Fibroblast of villous mesenchyme (primary cell): ENCODE results near the gene CRIP1. TPM values are rescaled to one million over a fixed set of nuclear protein-coding genes. Genes with fewer than 3 reads are reported as not detected.

Source experiments
- DNase-seq: peaks from one replicate; pipeline ENCODE4 v3.0.0-alpha.2; 2010; ENCODE audit warnings: low read depth
- H3K4me3 ChIP-seq: 2 replicates; pipeline ENCODE4 v1.5.1; 2011; ENCODE audit warnings: low read depth, mild to moderate bottlenecking, low read length
- total RNA-seq: library from RNA; depleted of rRNA; stranded (reverse); fragments of >200 nt; gene quantifications from 2 replicates; pipeline ENCODE4 v1.2.3, GENCODE V29; 2012
- TF ChIP-seq, protein P1 (sequence below): IDR thresholded peaks from 2 replicates; pipeline ENCODE4 v1.5.1; 2012; ENCODE audit warnings: low read depth, mild to moderate bottlenecking, low read length; ENCODE audit not compliant: insufficient read depth

Gene CRIP1
- total RNA-seq, 1 donor = 1.3 TPM

DNA sequence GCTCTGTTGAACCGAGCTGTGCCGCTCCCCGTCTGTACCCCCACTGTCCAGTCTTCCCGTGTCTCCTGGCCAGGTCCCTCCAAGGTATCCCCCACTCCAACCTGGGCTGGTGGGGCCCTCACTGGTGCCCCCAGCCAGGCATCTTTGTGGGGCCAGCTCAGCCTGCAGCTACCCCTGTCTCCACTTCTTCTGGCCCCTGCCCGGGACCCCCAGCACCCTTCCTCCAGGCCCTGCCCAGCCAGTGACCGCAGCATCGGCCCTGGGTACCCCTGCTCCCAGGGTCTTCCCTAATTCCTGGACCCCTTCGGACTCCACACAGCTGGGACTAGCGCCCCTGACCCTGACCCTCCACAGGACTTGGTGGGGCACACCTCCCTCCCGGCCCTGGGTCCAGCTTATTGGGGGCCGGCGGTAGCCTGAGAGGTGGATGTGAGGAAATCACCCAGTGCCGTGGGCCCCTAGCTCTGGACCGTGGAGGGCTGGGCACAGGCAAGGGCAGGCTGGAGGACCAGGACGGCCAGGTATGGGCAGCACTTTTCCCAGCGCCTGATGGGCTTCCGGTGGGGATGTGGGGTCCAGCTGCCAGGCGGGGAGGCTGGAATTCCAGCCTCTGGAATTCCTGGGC, 4.1 kb upstream of the CRIP1 start:
- no peak for DNase-seq
- TF ChIP-seq, protein P1, sequence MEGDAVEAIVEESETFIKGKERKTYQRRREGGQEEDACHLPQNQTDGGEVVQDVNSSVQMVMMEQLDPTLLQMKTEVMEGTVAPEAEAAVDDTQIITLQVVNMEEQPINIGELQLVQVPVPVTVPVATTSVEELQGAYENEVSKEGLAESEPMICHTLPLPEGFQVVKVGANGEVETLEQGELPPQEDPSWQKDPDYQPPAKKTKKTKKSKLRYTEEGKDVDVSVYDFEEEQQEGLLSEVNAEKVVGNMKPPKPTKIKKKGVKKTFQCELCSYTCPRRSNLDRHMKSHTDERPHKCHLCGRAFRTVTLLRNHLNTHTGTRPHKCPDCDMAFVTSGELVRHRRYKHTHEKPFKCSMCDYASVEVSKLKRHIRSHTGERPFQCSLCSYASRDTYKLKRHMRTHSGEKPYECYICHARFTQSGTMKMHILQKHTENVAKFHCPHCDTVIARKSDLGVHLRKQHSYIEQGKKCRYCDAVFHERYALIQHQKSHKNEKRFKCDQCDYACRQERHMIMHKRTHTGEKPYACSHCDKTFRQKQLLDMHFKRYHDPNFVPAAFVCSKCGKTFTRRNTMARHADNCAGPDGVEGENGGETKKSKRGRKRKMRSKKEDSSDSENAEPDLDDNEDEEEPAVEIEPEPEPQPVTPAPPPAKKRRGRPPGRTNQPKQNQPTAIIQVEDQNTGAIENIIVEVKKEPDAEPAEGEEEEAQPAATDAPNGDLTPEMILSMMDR = no peak
- no peak overlapping the region for H3K4me3 ChIP-seq

DNA sequence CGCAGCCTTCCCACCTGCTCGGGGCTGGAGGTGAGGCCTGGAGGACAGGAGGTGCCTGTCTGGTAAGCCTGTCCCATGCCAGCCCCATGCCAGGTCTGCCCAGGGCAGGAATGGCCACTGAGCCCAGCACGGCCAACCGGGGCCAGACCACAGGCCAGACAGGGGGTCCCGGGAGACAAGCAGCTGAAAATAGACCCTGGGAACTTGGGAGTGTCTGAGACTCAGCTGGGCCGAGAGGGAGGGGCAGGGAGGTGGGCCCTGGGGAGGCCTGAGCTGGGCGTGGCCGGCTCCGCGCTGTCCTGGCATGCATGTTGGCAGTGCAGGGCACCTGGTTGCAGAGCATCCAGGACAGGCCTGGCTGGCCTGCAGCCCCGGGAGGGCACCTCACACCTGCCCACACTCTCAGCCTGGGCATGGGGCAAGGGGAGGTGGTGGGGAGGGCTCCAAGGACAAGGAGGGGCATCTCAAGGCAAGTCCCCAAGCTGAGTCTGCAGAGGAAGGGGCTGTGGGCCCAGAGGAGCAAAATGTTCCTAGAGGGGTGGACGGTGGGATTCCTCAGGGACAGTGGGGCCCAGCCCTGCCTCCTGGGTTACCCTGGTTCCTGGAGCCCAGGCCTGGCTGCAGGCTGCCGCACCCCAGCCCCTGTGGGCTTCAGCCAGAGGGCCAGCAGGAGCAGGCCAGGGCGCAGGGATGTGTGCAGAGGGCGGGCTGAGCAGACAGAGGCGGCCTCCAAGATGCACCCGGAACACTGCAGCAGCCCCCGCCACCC, 3.2 kb upstream of the CRIP1 start:
- H3K4me3 ChIP-seq = no peak overlapping the region
- no peak for DNase-seq
- TF ChIP-seq, protein P1 = no peak

DNA sequence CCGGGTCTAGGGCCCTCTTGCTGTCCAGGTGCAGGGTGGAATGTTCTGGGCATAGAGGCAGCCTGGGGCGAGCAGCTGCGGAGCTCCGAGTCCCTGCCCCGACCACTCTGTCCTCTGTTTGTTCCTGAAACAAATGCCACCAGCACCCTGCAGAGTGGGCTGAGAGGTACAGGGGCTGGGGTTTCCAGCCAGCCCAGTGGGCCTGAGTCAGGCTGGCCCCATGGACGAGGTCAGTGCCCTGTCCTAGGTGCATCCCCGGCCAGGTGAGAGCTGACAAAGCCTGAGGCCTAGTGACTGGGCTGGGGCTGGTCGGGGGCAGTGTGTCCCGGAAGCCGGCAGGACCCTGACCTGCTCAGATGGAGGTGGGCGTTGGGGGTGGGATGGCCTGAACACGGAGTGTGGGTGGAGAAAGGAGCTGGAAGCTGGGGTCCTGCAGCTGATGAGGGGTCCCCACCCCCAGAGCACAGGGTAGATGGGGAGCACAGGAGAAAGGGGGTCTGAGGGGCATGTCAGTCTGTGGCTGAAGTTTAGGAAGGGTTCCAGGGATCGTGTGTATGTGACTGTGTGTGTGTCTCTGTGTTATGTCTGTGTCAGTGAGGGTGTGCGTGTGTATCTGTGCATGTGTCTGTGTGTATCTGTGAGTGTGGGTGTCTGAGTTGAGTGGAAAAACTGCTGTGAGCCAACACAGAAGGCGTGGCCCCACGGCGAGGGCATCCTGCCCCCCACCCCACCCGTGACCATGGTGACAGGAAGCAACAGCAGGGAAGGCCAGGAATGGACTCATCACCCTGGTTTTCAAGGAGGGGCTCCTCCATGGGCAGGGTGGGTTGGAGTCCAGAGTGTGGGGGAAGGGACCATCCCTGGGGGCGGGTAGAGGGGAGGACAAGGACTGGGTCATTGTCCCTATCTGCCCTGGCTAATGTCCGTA, 2.4 kb upstream of the CRIP1 start:
- TF ChIP-seq, protein P1 = no peak
- DNase-seq = no peak
- no peak overlapping the region for H3K4me3 ChIP-seq

DNA sequence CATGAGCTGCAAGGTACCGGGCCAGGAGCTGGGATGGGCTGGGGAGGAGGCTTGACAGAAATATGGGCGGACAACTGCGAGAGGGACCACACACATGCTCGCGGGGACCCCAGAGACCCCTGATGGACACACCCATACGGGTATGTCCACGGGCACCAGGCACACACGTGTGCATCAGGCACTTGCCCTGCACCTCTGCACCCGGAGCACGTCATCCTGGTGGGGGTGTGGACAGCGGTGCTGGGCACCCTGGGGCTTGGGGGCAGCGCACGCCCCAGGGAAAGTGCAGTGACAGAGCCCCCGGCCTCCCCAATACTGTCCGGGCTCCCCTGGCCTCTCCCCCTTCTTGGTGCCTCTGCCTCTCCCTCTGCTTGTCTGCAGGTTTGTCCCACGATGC, 1.7 kb upstream of the CRIP1 start:
- no peak overlapping the region for H3K4me3 ChIP-seq
- DNase-seq = no peak
- TF ChIP-seq, protein P1 = no peak

DNA sequence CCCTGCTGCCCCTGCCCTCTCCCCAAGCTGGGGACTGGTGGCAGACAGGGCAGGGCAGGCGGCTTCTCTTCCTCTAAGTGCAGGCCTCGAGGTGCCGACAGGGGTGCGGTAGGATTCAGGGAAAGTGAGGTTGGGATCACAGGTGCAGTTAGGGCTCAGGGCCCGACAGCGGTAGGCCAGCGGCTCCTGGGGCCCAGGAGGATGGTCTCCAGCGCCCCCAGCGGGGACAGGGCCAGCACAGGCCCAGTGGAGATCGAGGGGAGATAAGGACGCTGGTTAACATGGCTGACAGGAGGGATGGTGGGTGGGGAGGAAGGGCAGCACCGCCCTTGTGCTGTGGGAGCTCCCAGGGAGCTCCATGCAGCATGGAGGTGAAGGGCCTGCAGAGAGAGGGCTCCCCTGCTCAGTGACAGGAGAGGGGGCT, 935 bp upstream of the CRIP1 start:
- no peak overlapping the region for H3K4me3 ChIP-seq
- TF ChIP-seq, protein P1 = peak; percentile 19
- DNase-seq = no peak

DNA sequence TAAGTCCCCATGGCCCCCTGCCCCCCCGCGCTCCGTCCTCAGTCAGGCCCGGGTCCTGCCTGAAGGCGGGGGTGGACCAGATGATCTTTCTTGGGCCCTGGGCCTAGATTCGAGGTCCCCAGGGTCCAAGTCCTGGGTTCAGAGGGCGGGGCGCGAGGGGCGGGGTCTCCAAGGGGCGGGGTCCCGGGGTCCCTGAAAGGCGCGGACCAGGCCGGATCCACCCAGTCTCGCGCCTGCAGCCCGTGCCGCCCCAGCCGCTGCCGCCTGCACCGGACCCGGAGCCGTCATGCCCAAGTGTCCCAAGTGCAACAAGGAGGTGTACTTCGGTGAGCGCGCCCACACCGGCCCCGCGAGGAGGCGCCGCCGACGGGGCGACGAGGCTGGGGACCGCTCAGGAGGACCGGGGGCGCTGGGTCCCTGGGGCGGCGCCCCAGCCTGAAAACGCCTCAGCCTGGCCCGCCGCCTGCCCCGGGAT, 325 bp downstream of the CRIP1 start:
- TF ChIP-seq, protein P1 = no peak
- no peak for DNase-seq
- peak overlapping the region; percentile 37 for H3K4me3 ChIP-seq
